IPS DF 4.7 (cell line): ENCODE data around the gene ANGPTL8.

Experiments
- DNase-seq: peaks from one replicate; pipeline ENCODE4 v3.0.0-alpha.2; 2013; ENCODE audit warnings: low spot score; ENCODE audit errors: extremely low read depth

The ANGPTL8 gene

GRCh38 chr19:11261431-11261970 is 22.1 kb downstream of the ANGPTL8 start:
- DNase-seq: no peak

- DNase-seq: no peak
Observed at GRCh38 chr19:11261971-11262839, 22.8 kb downstream of the ANGPTL8 start, which contains the start of gene DOCK6. DOCK6 (minus strand) TSS chr19:11262524; CDS start chr19:11262440, 84 bp downstream.

GRCh38 chr19:11263726-11264125 is 24.3 kb downstream of the ANGPTL8 start:
- DNase-seq: no peak

GRCh38 chr19:11264452-11265176 is 25.2 kb downstream of the ANGPTL8 start:
- DNase-seq: no peak

GRCh38 chr19:11265177-11265784 is 25.9 kb downstream of the ANGPTL8 start:
- no peak for DNase-seq

GRCh38 chr19:11265785-11266236 is 26.4 kb downstream of the ANGPTL8 start:
- no peak for DNase-seq

GRCh38 chr19:11267316-11268085 is 28.1 kb downstream of the ANGPTL8 start:
- DNase-seq: no peak

- no peak for DNase-seq
Observed at GRCh38 chr19:11268783-11269267, 29.4 kb downstream of the ANGPTL8 start.

GRCh38 chr19:11269408-11269807 is 30.0 kb downstream of the ANGPTL8 start:
- DNase-seq: no peak

- no peak for DNase-seq
Observed at GRCh38 chr19:11273296-11273695, 33.9 kb downstream of the ANGPTL8 start.

- no peak for DNase-seq
Observed at GRCh38 chr19:11273989-11274388, 34.6 kb downstream of the ANGPTL8 start.

- no peak for DNase-seq
Observed at GRCh38 chr19:11274533-11275086, 35.2 kb downstream of the ANGPTL8 start.

- DNase-seq: no peak
Observed at GRCh38 chr19:11278670-11279069, 39.3 kb downstream of the ANGPTL8 start.

GRCh38 chr19:11279505-11280236 is 40.3 kb downstream of the ANGPTL8 start:
- DNase-seq: no peak

- no peak for DNase-seq
Observed at GRCh38 chr19:11281356-11282049, 42.1 kb downstream of the ANGPTL8 start.

- DNase-seq: no peak
Observed at GRCh38 chr19:11284515-11284914, 45.1 kb downstream of the ANGPTL8 start.

GRCh38 chr19:11286312-11286974 is 47.0 kb downstream of the ANGPTL8 start:
- no peak for DNase-seq

GRCh38 chr19:11288349-11288748 is 48.9 kb downstream of the ANGPTL8 start:
- no peak for DNase-seq

- DNase-seq: no peak
Observed at GRCh38 chr19:11290256-11290655, 50.8 kb downstream of the ANGPTL8 start.
